ENCODE results near the gene RHOB. TPM values are rescaled to one million over a fixed set of nuclear protein-coding genes. Genes with fewer than 3 reads are reported as not detected.
"Not testable (repeated sequence)": the region's sequence is repeated elsewhere in the genome, so short reads cannot be mapped to it uniquely, and the experiment has no call there.

RHOB gene
- total RNA-seq, 4 donors from 2014 or later = 61.7 to 245 (median 144) TPM

- no peaks in the 10 kb centered on the region for H3K36me3 ChIP-seq
- H3K4me1 ChIP-seq = peaks cover 0 to 64% (median 8%) of the 10 kb centered on the region in 3 donors
- intact Hi-C loops (cut with DNase I) = no loop called here
- H3K9me3 ChIP-seq = no peaks in the 10 kb centered on the region
- peak overlapping the region; percentile 24 to 72 (median 68) for H3K27ac ChIP-seq
- no peaks in the 10 kb centered on the region for H3K27me3 ChIP-seq
- H3K4me3 ChIP-seq = no peak overlapping the region
- TF ChIP-seq CTCF (IDR thresholded peaks at IDR 0.05) = no peak
- no peak for TF ChIP-seq POLR2A (IDR thresholded peaks at IDR 0.05)
- WGBS, 2 donors = 63 to 76% methylated on average over 3 of the region's 3 CpGs
- DNase-seq = no peak
These were observed 10.0 kb downstream of the RHOB start for GRCh38 chr2:20456636-20457426.

- no peak for DNase-seq
- H3K4me1 ChIP-seq = peaks cover 0 to 54% (median 8%) of the 10 kb centered on the region in 3 donors
- H3K27ac ChIP-seq = peak overlapping the region in 3 of 4 donors; percentile 42 to 69 (median 68)
- intact Hi-C loops (cut with DNase I) = no loop called here
- H3K36me3 ChIP-seq = no peaks in the 10 kb centered on the region
- H3K9me3 ChIP-seq = no peaks in the 10 kb centered on the region
- WGBS, 2 donors = 64 to 82% methylated on average over 9 of the region's 10 CpGs
- TF ChIP-seq CTCF (IDR thresholded peaks at IDR 0.05) (no peak), POLR2A (IDR thresholded peaks at IDR 0.05) (no peak)
- no peak overlapping the region for H3K4me3 ChIP-seq
- H3K27me3 ChIP-seq = no peaks in the 10 kb centered on the region
These were observed 11.1 kb downstream of the RHOB start for GRCh38 chr2:20457661-20458630.

GRCh38 chr2:20458737-20459484, 12.0 kb downstream of the RHOB start:
- intact Hi-C loops (cut with DNase I); H3K4me3 ChIP-seq; H3K27ac ChIP-seq; H3K9me3 ChIP-seq; DNase-seq; H3K27me3 ChIP-seq; H3K36me3 ChIP-seq: not testable (repeated sequence)
- peaks cover 0 to 54% (median 8%) of the 10 kb centered on the region in 3 donors for H3K4me1 ChIP-seq
- WGBS, 2 donors = 67 to 70% methylated on average over 3 of the region's 5 CpGs

GRCh38 chr2:20465716-20466394, 19.0 kb downstream of the RHOB start:
- TF ChIP-seq POLR2A (IDR thresholded peaks at IDR 0.05) = no peak
- no peak for TF ChIP-seq CTCF (IDR thresholded peaks at IDR 0.05)
- no peak overlapping the region for H3K4me3 ChIP-seq
- peaks cover 8 to 48% (median 21%) of the 10 kb centered on the region in 3 donors for H3K4me1 ChIP-seq
- H3K27me3 ChIP-seq = no peaks in the 10 kb centered on the region
- H3K36me3 ChIP-seq = no peaks in the 10 kb centered on the region
- peak overlapping the region; percentile 74 to 92 (median 89) for H3K27ac ChIP-seq
- intact Hi-C loops (cut with DNase I) = no loop called here
- no peaks in the 10 kb centered on the region for H3K9me3 ChIP-seq
- DNase-seq = no peak
- 14 to 32% methylated on average over 4 of the region's 4 CpGs for WGBS, 2 donors
